VCaP (cell line): Measurements from ENCODE around the gene KIR3DL1.

Experiments
- H3K27ac ChIP-seq: fragments of 450-650 bp; 2 replicates; pipeline ENCODE4 v1.5.1; 2017
- CTCF ChIP-seq: fragments of 450-650 bp; conservative IDR thresholded peaks from 2 replicates; pipeline ENCODE4 v1.5.1; 2017; ENCODE audit warnings: mild to moderate bottlenecking, moderate library complexity

Gene KIR3DL1

GRCh38 chr19:54871696-54872095 lies 55.4 kb downstream of the KIR3DL1 start:
- TF ChIP-seq CTCF: no peak
- no peak overlapping the region for H3K27ac ChIP-seq

DNA sequence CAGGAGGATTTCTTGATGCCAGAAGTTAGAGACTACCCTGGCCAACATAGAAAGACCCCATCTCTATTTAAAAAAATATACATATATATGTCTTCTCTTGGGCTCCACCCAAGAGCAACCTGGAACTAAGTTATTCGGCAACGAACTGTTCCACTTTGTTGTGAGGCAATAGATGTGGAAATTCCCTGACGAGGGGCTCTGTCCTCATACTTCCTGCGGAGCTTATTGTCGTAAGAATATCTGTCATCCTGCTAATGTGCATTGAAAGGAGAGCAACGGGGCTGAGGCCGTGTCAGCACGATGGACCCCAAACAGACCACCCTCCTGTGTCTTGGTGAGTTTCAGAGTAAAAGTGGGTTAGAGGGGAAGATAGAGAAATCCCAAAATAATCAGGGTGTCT lies 57.7 kb downstream of the KIR3DL1 start, which contains the start of gene FCAR:
FCAR (plus strand) TSS at position 246 of the 400 bp plus-strand sequence; CDS start at position 301, 55 bp downstream.
- 0 out of 2 replicates have a peak within 1 kb of the TSS, but pooled peaks have one; percentile 3 for H3K27ac ChIP-seq

DNA sequence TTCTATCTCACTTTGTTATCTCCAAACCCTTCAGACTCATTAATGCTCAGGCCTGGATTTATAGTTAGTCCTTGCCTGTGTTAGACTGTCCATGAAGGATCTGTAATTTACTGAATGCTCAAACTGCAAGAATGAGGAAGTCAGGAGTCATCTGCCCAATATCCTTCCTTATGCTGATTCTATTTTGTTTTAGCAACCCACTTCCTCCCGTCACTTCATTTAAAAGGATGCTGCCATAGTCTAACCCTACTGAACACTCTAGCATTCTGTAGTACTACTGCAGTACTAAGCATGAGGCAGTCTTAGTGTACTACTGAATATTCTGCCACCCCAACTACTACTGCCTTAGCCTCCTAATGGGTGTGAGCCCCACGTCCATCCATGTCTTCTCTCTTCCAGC lies 59.2 kb downstream of the KIR3DL1 start:
- no peak overlapping the region for H3K27ac ChIP-seq
- TF ChIP-seq CTCF: no peak

More for the DNA sequence above, 57.7 kb downstream of the KIR3DL1 start, which contains the start of gene FCAR:
- no peak for TF ChIP-seq CTCF

DNA sequence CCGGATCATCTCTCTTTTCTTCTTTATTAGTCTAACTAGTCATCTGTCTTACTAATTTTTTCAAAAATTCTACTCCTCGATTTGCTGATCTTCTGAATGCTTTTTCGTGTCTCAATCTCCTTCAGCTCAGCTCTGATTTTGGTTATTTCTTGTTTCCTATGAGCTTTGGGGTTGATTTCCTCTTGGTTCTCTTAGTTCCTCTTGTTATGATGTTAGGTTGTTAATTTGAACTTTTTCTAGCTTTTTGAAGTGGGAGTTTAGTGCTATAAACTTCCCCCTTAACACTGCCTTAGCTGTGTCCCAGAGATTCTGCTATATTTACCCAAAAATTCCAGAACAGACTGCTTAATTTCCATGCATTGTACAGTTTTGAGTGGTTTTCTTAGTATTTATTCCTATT lies 61.2 kb downstream of the KIR3DL1 start:
- TF ChIP-seq CTCF: no peak
- H3K27ac ChIP-seq: no peak overlapping the region
